ENCODE data around the gene WDR70.

WDR70 gene

DNA sequence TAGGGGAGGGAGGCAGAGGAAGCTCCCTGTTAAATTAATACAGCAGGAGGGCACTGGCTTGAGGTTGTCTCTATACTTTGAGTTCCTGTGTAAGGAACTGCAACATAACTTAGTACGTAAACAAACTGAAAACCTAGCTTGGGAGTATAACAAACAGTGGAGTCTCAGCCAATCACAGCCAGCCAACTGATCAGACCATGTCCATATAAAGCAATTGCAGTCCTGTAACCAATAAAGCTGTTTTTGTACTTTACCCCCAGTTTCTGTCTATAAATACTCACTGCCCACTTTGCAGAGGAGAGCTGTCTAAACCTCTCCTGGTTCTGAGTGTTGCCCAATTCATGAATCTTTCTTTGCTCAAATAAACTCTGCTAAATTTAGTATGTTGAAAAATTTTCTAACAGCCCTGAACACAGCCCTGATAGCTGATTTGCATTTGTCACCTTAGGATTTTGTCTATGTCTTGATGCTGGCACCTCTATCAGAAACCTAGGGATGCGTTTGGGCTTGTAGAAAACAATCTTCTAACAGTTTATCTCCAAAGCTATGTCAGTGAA, 420.8 kb downstream of the WDR70 start:
- Histone ChIP-seq H3K36me3 (no peaks in the 10 kb centered on the region), H3K9ac (no peak overlapping the region), H3K9me3 (peaks cover 23% of the 10 kb centered on the region), H3K4me3 (no peak overlapping the region), H3K4me2 (peak overlapping the region; percentile 11; the same call in 1 of the 2 replicates), H3K4me1 (peaks cover 7% of the 10 kb centered on the region; the same call in 1 of the 2 replicates), H4K20me1 (no peaks in the 10 kb centered on the region), H3K27ac (no peak overlapping the region), H3K27me3 (no peaks in the 10 kb centered on the region)
- no peak for TF ChIP-seq Cebpa-rat (IDR thresholded peaks at IDR 0.05)

DNA sequence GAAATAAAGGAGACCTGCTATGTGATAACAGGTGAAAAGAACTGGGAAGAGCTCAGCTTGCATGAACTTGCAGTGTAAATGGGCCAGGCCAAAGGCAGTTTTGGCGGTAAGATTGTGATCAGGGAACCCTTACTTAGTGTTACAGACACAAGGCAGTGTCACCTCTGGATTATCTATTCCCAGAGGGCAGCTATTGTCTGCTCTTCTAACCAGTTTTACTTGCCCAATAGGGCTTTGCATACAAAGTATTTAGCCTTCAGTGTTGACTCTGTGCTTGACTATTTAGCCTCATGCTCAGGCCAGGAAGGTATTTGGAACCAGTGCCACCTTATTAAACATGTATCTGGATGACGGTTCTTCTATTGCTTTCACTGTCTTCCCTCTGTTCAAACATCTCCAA, 422.4 kb downstream of the WDR70 start:
- Histone ChIP-seq H3K4me3 (no peak overlapping the region), H4K20me1 (no peaks in the 10 kb centered on the region), H3K9me3 (peaks cover 7% of the 10 kb centered on the region; the same call in 1 of the 2 replicates), H3K27ac (no peak overlapping the region), H3K4me1 (peaks cover 7% of the 10 kb centered on the region; the same call in 1 of the 2 replicates), H3K9ac (no peak overlapping the region), H3K4me2 (no peak overlapping the region), H3K36me3 (no peaks in the 10 kb centered on the region), H3K27me3 (no peaks in the 10 kb centered on the region)
- no peak for TF ChIP-seq Cebpa-rat (IDR thresholded peaks at IDR 0.05)

Data from BLaER1 (cell line).